GM18951 (cell line): ENCODE results near the gene CMPK2.

Experiments used
- POLR2A ChIP-seq: IDR thresholded peaks from 4 replicates; pipeline ENCODE4 v1.6.1; 2011; ENCODE audit warnings: mild to moderate bottlenecking; ENCODE audit not compliant: insufficient read length, insufficient read depth; ENCODE audit errors: extremely low read depth
- in situ Hi-C: fragments of 300-500 bp; cut with MboI; formaldehyde crosslinking; loops from one replicate; pipeline ENCODE4 v1.12.0; 2022; ENCODE audit warnings: low sequenced_read_pairs, mixed read lengths, inconsistent platforms; ENCODE audit not compliant: unreplicated experiment

The CMPK2 gene

DNA sequence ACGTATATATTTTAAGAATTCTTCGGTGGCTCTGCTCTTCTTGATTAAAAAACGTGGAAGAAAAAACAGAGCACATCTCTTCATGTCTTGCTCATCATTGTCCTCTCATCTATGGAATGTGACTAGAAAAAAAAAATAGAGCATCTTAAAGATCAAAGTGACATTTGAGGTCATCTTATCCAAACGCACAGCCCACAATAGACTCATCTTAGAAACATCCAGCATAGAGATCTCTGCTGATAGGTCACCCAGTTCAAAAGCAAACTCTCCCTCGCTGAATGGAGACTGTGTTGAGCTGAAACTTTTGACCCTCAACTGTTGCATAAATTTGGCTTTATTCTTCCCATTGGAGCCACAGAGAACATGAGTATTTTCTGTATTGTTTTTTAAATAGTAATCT is 65.2 kb downstream of the CMPK2 start:
- TF ChIP-seq POLR2A = no peak
- in situ Hi-C loops = no loop called here
